Measurements from ENCODE around the gene AUTS2.

- TF ChIP-seq CTCF (conservative IDR thresholded peaks at IDR 0.05; ENCODE audit: low read depth, low read length) (no peak), EZH2 (IDR thresholded peaks at IDR 0.05; ENCODE audit: borderline replicate concordance, low read depth, low read length, poor library complexity, severe bottlenecking) (no peak)
These were observed 262.8 kb downstream of the AUTS2 start for GRCh38 chr7:69860941-69861622.

All from A673 (cell line).